Adipocyte (in vitro differentiated cells): ENCODE measurements around the gene ABCD2.
"Not testable (repeated sequence)": the region's sequence is repeated elsewhere in the genome, so short reads cannot be mapped to it uniquely, and the experiment has no call there.

Source experiments
- DNase-seq: peaks from one replicate; pipeline ENCODE4 v3.0.0-alpha.2; 2015; ENCODE audit warnings: low read depth
- H3K27me3 ChIP-seq: replicated peaks from 2 replicates; pipeline ENCODE4 v1.7.0; 2013; ENCODE audit warnings: mild to moderate bottlenecking, low read length, moderate library complexity; ENCODE audit not compliant: control insufficient read depth, insufficient read depth
- H3K36me3 ChIP-seq: 2 replicates; pipeline ENCODE4 v1.7.0; 2013; ENCODE audit warnings: low read length, mild to moderate bottlenecking, moderate library complexity; ENCODE audit not compliant: control insufficient read depth, insufficient read depth, severe bottlenecking
- H3K4me1 ChIP-seq: 2 replicates; pipeline ENCODE4 v1.7.0; 2013; ENCODE audit warnings: mild to moderate bottlenecking, low read length, moderate library complexity; ENCODE audit not compliant: control insufficient read depth, insufficient read depth
- H3K4me3 ChIP-seq: 2 replicates; pipeline ENCODE4 v1.7.0; 2013; ENCODE audit warnings: mild to moderate bottlenecking, low read length, moderate library complexity
- H3K9ac ChIP-seq: 2 replicates; pipeline ENCODE4 v1.7.0; 2013; ENCODE audit warnings: mild to moderate bottlenecking, low read length, moderate library complexity
- H3K9me3 ChIP-seq: 2 replicates; pipeline ENCODE4 v1.7.0; 2013; ENCODE audit warnings: mild to moderate bottlenecking, low read length, moderate library complexity; ENCODE audit not compliant: control insufficient read depth

ABCD2 gene

DNA sequence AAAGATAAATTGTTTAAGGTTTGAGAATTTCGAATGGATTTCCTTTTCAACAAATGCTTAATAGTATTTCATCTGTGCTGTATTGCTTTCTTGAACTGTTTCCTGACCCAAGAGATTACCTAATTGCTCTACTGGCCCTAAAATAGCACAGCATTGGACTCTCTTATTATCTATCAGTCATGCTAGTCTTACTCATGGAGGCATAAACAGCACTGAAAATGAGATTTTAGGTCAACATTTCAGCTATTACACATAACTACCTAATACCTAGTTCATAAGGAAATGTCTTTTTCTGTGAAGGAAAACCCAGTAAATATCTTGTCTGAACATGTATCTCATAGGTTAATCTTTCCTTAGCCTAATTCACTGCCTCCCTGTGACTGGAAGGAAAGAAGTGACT, 4.3 kb upstream of the ABCD2 start:
- Histone ChIP-seq H3K9me3 (no peaks in the 10 kb centered on the region), H3K4me3 (no peak overlapping the region), H3K27me3 (no peaks in the 10 kb centered on the region), H3K36me3 (no peaks in the 10 kb centered on the region), H3K9ac (no peak overlapping the region), H3K4me1 (peaks cover 22% of the 10 kb centered on the region)
- no peak for DNase-seq

DNA sequence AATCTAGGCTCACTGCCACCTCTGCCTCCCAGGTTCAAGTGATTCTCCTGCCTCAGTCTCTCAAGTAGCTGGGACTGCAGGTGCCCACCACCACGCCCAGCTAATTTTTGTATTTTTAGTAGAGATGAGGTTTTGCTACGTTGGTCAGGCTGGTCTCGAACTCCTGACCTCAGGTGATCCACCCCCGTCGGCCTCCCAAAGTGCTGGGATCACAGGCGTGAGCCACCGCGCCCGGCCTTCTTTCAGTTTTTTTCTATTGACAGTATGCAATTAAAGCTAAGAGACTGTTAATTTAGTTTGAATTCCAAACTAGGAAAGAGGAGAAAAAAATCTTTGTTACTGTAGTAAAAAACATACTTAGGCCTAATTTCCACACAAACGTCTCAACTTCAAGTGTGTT, 3.6 kb upstream of the ABCD2 start:
- H3K9me3 ChIP-seq, H3K36me3 ChIP-seq, DNase-seq: not testable (repeated sequence)

DNA sequence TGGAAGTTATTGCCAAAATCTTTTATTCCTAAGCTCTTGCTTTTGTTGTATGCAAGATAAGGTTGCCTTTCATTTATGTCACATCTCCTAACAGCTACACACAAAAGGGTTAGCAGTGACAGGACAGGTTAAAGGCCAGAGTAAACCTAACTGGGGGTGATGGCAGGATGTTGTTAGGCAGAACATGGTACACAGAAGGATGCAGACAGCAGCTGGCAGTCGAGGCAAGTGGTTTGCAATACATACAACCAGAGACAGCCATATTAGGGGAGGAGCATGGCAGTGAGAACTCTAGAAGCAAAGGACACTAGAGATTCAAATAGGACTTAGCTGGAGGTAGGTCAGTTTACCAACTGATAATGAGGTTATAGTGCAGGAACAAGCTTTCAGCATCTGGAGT, 2.7 kb upstream of the ABCD2 start:
- no peak overlapping the region for H3K9ac ChIP-seq
- H3K27me3 ChIP-seq = no peaks in the 10 kb centered on the region
- DNase-seq = no peak
- H3K4me3 ChIP-seq = no peak overlapping the region
- H3K9me3 ChIP-seq = no peaks in the 10 kb centered on the region
- H3K4me1 ChIP-seq = peaks cover 20% of the 10 kb centered on the region
- H3K36me3 ChIP-seq = no peaks in the 10 kb centered on the region

More for the DNA sequence above, 3.6 kb upstream of the ABCD2 start:
- not testable (repeated sequence) for H3K27me3 ChIP-seq, H3K9ac ChIP-seq, H3K4me3 ChIP-seq
- H3K4me1 ChIP-seq = peaks cover 24% of the 10 kb centered on the region

DNA sequence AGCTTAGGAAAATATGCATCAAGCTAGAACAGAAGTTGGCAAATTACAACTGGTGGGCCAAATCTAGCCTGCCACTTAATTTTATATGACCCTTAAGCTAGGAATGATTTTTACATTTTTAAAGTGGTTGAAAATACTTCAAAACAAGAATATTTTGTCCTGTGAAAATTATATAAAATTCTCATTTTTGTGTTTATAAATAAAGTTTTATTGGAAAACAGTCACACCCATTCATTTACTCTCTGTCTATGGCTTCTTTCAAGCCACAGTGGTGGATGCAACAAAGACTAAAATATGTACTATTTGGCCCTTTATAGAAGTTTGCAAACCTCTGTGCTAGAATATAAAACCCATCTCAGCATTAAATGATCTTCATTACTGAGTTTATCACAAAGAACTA, 2.1 kb upstream of the ABCD2 start:
- no peaks in the 10 kb centered on the region for H3K36me3 ChIP-seq
- H3K4me3 ChIP-seq = no peak overlapping the region
- H3K9me3 ChIP-seq = no peaks in the 10 kb centered on the region
- peaks cover 20% of the 10 kb centered on the region for H3K4me1 ChIP-seq
- DNase-seq = no peak
- no peak overlapping the region for H3K9ac ChIP-seq
- no peaks in the 10 kb centered on the region for H3K27me3 ChIP-seq

DNA sequence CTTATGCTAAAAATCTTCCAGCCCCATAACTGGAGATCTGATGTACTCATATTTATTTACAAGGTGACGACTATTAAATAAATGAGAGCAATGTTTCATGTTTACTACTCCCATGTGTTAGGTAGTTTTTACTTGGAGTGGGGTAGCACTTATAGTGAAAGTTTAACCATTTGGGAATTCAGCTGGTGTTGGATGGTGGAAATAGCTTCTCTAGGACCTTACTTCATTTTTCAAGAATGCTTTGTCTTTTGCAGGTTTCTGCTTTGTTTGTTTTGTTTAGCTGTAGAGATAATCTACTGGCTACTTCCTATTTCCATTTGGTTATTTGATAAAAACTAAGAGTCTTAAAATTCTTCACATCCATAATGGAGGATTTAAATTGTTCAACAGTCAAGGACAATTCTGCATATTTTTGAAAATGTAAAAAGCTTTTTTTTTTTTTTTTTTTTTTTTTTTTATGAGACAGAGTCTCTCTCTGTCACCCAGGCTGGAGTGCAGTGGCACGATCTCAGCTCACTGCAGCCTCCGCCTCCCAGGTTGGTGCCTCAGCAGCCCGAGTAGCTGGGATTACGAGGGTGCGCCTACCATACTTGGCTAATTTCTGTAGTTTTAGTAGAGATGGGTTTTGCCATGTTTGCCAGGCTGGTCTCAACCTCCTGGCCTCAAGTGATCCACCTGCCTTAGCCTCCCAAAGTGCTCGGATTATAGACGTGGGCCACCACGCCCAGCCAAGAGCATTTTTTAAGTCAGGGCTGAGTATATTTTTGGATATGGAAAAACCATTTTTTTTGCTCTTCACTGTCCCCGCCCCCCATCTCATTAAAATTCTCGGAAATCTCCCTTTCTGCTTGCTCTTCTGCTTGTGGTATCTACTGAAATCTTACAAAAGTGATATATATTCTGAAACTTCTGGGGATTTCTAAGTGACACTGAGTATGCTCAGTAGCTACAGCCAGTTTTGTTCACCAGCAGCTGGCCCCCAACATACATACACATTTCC, 1.4 kb upstream of the ABCD2 start:
- H3K9ac ChIP-seq = peak overlapping the region; percentile 88
- H3K9me3 ChIP-seq = no peaks in the 10 kb centered on the region
- H3K36me3 ChIP-seq = no peaks in the 10 kb centered on the region
- H3K4me1 ChIP-seq = peaks cover 20% of the 10 kb centered on the region
- H3K27me3 ChIP-seq = no peaks in the 10 kb centered on the region
- peak overlapping the region; percentile 86 for H3K4me3 ChIP-seq
- peak; percentile 19 for DNase-seq

DNA sequence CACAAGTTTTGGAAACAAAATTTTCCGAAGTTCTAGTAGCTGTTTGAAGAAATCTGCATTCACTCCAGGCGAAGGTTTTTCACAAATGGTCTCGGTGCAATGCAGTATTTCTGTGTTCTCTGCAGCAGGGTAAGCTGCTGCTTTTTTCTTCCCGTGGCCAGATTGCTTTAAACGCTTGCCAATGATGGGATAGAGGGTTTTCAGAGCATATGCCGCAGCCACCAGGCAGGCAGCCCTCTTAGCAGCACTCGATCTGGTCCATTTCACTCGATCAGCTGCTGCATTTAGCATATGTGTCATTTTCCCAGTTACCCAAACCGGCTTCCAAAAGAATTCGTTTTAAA, 315 bp downstream of the ABCD2 start:
- DNase-seq = no peak
- Histone ChIP-seq H3K27me3 (no peaks in the 10 kb centered on the region), H3K36me3 (no peaks in the 10 kb centered on the region), H3K4me1 (peaks cover 23% of the 10 kb centered on the region), H3K4me3 (peak overlapping the region; percentile 86), H3K9ac (peak overlapping the region; percentile 88), H3K9me3 (no peaks in the 10 kb centered on the region)

DNA sequence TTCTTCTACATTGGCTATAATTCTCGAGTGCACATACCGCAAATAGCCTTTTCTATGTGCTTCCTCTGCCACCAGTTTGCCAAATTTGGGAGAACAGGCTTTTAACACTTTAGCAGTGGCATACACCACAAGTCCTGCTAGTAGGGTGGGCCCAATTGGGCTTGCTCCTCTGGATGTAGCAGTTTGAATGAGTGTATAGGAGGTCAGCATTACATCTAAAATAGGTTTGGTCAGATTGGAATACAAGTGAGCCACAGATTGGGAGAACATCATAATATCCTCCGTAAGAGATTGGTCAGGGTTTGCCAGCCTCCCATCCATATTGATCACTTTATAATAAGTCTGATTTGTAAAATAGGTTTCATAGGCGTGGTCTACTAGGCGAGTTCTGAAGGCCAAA, 902 bp downstream of the ABCD2 start:
- H3K36me3 ChIP-seq = peaks cover 2% of the 10 kb centered on the region
- H3K4me1 ChIP-seq = peaks cover 19% of the 10 kb centered on the region
- no peaks in the 10 kb centered on the region for H3K27me3 ChIP-seq
- no peak for DNase-seq
- H3K9ac ChIP-seq = peak overlapping the region; percentile 88
- H3K9me3 ChIP-seq = no peaks in the 10 kb centered on the region
- H3K4me3 ChIP-seq = peak overlapping the region; percentile 86

DNA sequence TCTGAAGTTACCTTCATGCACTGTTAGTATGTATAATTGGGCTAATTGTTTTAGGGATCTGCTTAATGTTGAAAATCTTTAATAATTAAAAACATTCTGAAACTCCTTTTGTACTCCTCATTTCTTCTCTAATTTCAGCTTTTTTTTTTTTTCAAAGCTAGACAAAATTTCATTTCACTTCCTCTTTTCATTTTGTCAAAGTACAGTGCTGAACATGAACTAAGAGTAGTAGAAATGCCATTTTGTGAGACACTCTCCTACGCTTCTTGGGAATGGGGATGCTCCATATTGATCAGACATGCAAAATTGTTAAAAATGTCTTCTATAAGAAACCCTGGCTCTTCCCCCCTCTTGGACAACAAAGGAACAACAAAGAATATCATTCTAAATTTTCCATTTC, 1.7 kb downstream of the ABCD2 start:
- H3K36me3 ChIP-seq = peaks cover 5% of the 10 kb centered on the region
- peaks cover 15% of the 10 kb centered on the region for H3K4me1 ChIP-seq
- DNase-seq = no peak
- H3K9ac ChIP-seq = peak overlapping the region; percentile 88
- H3K27me3 ChIP-seq = no peaks in the 10 kb centered on the region
- peak overlapping the region; percentile 86 for H3K4me3 ChIP-seq
- H3K9me3 ChIP-seq = no peaks in the 10 kb centered on the region

DNA sequence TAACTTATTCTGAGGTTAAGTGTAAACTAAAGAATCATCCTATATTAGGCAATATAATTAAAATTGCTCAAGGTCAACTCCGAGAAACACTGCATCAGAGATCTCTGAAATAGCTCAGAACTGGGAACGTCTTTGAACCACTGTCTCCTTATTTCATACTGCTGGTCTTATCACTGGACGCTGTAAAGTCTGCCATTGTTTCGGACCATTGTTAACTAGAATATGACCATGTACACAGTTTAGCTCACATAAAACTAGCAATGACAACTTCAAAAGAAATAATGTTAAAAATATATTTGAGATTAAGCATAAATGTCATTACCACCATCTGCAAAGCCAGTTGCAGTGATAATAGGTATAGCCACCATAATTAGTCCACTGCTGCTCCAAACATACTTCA, 2.9 kb downstream of the ABCD2 start:
- H3K4me1 ChIP-seq = peaks cover 15% of the 10 kb centered on the region
- peak overlapping the region; percentile 88 for H3K9ac ChIP-seq
- H3K9me3 ChIP-seq = no peaks in the 10 kb centered on the region
- DNase-seq = no peak
- no peaks in the 10 kb centered on the region for H3K27me3 ChIP-seq
- H3K4me3 ChIP-seq = peak overlapping the region; percentile 86
- H3K36me3 ChIP-seq = peaks cover 16% of the 10 kb centered on the region

DNA sequence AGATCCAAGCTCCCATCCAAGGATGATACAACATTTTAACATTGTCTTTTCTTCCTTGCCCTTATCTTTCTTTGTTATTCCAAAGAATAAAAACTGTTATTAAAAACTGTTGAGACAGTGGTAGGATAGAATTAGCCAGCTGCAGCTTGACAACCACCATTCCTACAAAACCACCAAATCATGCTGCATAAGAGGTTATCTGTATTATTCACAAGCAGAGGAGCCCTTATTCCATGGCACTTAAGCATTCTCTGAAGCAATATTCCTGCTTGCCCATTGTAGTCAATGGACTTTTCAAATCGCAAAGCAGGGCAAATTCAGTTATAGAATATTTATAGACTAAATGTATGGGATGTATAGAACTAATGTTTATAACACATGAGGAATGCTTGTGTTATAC, 3.4 kb downstream of the ABCD2 start:
- Histone ChIP-seq H3K4me3 (peak overlapping the region; percentile 86), H3K27me3 (no peaks in the 10 kb centered on the region), H3K9ac (peak overlapping the region; percentile 88), H3K9me3 (no peaks in the 10 kb centered on the region), H3K36me3 (peaks cover 16% of the 10 kb centered on the region), H3K4me1 (peaks cover 19% of the 10 kb centered on the region)
- DNase-seq = no peak

DNA sequence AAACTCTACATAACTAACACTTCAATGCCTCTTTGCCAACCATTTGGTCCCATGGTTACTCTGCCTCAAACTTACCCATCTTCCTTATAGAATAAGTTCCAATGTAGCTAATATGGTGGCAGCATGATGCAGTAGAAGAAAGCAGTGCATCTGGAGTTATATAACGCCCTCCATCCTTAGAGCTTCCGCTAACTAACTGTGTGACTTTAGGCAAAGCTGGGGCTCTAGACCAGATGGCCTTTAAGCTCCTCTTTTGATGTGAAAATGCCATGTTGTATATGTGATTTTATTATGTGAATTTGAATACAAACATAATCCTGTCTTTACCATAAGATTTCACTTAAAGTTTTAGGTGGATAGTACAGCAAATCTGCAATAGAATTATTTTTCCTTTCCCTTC, 6.1 kb downstream of the ABCD2 start:
- peak overlapping the region; percentile 88 for H3K9ac ChIP-seq
- no peak for DNase-seq
- H3K36me3 ChIP-seq = peaks cover 30% of the 10 kb centered on the region
- H3K4me3 ChIP-seq = peak overlapping the region; percentile 86
- H3K27me3 ChIP-seq = no peaks in the 10 kb centered on the region
- H3K4me1 ChIP-seq = peaks cover 29% of the 10 kb centered on the region
- H3K9me3 ChIP-seq = no peaks in the 10 kb centered on the region
